ENCODE measurements around the gene TBC1D22A.

Gene TBC1D22A

DNA sequence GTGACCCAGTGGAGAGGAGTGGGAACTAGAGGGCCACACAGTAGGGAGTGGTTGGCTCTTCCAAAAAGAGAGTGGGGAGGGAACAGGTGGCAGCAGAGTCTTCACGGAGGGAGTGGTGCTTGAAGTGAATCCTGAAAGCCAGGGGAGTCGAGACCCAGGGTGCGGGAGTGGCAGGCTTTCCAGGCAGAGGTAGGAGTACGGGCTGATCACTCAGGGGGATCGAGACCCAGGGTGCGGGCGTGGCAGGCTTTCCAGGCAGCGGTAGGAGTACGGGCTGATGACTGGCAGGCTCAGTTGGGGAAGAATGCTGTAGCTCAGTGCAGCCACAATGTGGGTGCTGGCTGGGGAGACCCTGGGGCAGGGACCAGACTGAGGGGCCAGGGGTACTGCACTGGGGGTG, 148.2 kb downstream of the TBC1D22A start:
- no peak for DNase-seq

- DNase-seq, result no peak
Observed at GRCh38 chr22:46911346-46911745, 148.9 kb downstream of the TBC1D22A start.

GRCh38 chr22:46913351-46913750, 150.9 kb downstream of the TBC1D22A start:
- no peak for DNase-seq

DNA sequence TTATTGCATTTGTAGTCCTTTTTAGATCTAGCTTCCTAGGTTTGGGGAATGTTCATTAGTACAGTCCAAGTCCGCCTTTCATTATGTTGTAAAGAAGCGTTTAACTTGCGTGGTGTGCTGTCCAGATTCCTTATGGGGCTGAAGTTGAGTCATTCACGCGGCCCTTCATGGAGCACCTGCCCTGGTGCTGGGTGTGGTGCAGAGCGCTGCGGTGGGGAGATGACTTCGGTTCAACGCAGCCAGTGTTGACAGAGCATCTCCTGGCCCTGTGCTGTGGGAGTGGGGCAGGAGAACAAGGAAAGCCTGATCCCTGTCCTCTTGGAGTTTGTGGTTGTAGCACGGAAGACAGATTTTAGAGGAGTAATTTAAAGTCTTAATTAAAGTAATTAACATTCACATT, 152.0 kb downstream of the TBC1D22A start:
- no peak for DNase-seq

DNA sequence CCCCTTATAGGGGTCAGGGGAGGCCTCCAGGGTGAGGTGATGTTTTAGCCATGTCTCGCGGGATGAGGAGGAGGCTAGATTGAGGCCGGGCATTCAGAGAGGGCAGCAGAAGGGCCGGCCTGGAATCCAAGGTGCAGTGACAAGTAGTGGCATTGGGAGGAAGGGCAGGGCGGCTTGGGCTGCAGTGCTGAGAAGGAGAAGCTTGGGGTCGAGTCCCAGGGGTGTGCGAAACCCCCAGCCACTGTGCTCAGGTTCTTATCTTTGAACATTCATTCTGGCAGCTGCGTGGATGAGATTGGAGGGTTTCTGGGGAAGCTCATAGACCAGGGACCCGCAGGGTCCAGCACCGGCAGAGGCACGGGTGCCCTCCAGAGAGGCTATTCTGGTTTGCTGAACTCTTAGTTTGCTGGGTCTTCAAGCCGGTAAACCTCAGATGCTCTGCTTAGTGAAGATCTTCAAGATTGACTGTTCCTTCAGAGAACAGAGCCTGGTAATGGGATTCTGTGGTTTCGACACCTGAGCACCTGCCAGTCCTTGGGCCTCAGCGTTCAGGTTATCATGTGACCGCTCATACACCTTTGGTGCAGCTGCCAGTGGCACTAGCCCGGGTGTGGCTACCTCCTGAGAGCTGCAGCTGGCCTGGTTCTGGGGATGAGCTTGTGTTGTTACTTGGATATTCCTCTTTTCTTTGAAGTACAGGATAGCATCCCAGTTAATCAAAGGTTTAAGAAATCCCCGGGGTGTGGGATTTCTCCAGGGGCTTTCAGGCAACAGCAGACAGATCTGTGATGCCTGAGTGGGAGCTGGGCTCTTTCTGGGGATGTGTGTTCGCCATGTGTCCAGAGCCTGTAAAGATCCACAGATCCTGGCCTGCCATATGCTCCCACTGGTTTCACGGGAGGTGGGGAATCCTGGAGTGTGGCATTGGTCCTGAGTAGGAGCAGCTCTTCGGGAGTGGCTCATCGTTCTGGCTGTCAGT, 152.8 kb downstream of the TBC1D22A start:
- no peak for DNase-seq

GRCh38 chr22:46915950-46916730, 153.7 kb downstream of the TBC1D22A start:
- no peak for DNase-seq

DNA sequence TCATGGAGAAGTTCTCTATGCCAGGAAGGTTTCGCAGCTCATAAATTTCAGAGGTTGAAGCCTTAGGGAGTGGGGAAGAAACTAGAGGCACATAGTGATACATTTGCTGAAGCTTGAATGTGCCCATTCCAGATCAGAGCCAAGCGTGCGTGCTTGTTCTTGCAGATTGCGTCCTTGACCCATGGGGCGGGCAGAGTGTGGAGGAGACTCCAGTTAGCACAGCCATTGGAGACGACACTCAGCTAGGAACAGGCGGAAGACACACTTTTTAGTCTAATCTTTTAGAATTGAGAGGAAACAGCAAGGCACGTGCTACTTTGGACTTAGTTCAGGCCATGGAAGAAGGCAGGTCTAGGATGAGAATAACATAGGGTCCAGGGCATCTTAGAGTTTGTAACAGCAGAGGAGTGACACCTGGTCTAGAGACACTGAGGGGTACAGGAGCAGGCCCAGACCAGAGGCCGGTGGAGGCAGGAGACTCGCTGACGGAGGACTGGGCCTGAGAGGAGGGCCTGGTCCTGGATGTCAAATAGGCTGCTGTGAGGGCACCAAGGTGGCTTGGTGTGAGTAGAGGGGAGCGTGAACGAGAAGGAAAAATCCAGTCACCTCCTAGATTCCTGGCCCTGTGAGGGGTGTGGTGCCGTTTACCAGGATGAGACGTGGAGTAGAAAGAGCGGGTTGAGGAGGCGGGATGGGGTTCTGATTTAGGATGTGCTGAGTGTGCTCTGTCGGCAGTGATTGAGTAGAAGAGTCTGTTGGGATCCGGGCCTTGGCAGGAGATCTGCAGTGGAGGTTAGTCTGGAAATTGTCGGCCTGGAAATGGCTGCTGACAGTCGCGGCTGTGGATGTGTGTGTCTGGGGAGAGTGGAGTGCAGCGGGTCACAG, 154.7 kb downstream of the TBC1D22A start:
- no peak for DNase-seq

DNA sequence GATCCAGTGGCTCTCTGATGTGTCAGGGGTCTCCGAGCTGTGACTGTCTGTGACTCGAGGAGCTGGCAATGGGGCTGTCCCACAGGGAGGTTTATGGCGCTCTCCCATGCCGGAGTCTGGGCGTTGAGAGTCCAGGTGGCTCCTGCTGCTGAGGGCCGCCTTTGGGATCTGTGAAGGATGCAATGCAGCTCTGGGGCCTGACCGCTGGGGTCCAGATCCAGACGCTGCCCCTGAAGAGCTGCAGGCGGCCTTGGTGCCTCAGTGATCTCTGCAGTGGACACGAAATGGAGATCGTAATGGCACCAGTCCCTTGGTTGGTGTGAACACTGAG, 155.3 kb downstream of the TBC1D22A start:
- DNase-seq, result no peak

- DNase-seq, result no peak
Observed at GRCh38 chr22:46918197-46918596, 155.7 kb downstream of the TBC1D22A start.

DNA sequence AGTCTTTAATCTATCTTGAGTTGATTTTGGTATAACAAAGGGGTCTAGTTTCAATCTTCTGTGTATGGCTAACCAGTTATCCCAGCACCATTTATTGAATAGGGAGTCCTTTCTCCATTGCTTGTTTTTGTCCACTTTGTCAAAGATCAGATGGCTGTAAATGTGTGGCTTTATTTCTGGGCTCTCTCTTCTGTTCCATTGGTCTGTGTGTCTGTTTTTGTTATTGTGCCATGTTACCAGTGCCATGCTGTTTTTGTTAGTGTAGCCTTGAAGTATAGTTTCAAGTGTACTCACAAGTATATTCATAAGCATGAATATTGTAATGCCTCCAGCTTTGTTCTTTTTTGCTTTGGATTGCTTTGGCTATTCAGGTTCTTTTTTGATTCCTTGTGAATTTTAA, 159.6 kb downstream of the TBC1D22A start:
- no peak for DNase-seq

DNA sequence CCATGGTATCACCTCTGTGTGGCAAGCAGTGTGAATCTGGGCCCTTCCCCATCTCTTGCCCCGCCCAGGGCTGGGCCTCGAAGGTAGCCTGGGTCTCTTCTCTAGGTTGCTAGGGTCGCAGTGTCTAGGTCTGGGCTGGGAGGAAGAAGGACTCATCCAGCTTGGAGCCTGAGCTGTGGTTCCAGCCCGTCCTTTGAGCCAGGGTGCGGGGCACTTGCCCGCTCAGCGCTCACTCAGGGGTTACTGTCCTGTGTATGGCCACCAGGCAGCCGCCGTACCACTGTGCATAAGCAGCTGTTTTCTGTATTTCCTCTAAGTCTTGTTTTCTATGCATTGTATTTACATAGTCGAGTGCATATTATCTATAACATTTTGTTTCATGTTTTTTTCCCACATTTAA, 160.9 kb downstream of the TBC1D22A start:
- no peak for DNase-seq

DNA sequence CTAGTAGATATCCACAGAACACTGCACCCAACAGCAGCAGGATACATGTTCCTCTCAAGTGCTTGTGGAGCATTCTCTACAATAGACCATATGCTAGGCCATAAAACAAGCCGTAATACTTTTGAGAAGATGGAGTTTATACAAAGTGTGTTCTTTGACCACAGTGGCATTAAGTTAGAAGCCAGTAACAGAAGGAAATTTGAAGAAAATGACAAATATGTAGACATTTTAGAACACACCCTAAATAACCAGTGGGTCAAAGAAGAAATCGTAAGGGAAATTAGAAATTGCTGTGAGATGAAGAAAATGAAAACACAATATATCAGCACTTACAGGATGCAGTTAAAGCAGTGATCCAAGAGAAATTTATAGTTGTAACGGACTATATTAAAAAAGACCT, 163.4 kb downstream of the TBC1D22A start:
- DNase-seq, result no peak

- no peak for DNase-seq
Observed at GRCh38 chr22:46929046-46929709, 166.7 kb downstream of the TBC1D22A start.

- DNase-seq, result no peak
Observed at GRCh38 chr22:46929710-46930204, 167.3 kb downstream of the TBC1D22A start.

- DNase-seq, result no peak
Observed at GRCh38 chr22:46931414-46931813, 169.0 kb downstream of the TBC1D22A start.

DNA sequence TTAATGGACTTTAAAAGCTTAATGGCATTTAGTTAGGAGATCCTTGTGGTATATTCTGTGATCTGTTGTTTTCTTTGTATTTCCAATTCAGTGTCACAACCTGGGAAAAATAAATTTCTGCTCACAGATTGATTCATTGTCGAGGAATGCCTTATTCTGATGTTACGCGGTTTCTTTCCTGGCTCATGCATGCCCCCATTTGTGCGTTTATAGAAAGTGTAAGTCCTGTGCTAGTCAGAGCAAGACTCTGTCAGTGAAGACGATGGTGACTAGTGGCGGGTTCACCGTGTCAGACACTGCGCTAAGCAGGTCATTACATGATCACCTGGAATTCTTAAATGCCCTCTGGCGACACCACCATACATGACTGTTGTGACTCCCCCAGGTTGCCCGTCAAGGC, 169.4 kb downstream of the TBC1D22A start:
- DNase-seq, result no peak

GRCh38 chr22:46933040-46933930, 170.8 kb downstream of the TBC1D22A start:
- DNase-seq, result no peak

- no peak for DNase-seq
Observed at GRCh38 chr22:46934172-46934745, 171.8 kb downstream of the TBC1D22A start.

GRCh38 chr22:46934746-46935491, 172.5 kb downstream of the TBC1D22A start:
- DNase-seq, result no peak

All from right kidney (tissue), 1 donor.